HG03469 (cell line): ENCODE data around the gene PPP1R2C.

Experiments
- ATAC-seq: cut with Tn5 transposase; IDR thresholded peaks from one replicate; pipeline ENCODE4 v1.9.1; 2021; ENCODE audit warnings: mild to moderate bottlenecking, moderate library complexity, moderate number of reproducible peaks; ENCODE audit not compliant: unreplicated experiment

Gene PPP1R2C

DNA sequence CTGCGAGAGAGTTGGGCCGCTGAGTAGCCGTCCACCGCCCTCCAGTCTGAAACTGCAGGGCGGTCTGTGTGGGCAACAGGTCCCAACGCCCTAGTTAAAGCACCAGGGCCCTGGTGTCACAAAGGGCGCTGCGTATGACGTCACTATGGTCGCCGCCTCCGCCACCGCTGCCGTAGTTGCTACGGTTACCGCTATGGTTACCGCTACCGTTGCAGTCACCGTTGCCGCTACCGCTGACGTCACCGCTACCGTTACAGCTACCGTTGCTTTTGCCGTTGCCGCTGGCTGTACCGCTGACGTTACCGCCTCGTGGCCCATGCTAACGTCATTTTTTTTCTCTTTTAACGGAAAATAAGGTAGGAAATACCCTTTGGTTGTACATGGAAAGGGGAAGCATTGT lies at the start of gene PPP1R2C:
PPP1R2C (minus strand) TSS at position 68 of the 400 bp plus-strand sequence. CDS start 84 bp downstream, outside the sequence.
- no peak for ATAC-seq

DNA sequence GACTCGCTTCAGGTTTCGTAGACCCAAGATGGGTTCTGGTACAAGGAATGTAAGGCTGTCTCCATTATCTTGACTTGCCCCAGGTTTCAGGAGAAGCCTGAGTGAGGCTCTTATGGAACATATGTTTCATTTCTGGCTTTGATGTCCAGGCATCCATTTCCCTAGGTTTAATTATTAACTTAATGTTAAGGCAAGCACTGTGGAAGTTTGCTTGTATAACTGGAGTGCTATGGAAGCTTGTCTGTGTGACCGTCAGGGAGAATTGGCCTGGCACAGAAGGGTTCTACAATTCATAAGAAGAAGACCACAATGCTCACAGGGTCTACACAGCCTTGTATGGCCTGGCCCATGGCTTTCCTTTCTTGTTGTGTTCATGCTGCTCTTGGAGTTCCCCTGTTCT lies 47.2 kb upstream of the PPP1R2C start:
- ATAC-seq = no peak

- no peak for ATAC-seq
Measured at GRCh38 chrX:42824541-42824940, 46.6 kb upstream of the PPP1R2C start.

- ATAC-seq = no peak
Measured at GRCh38 chrX:42823443-42823842, 45.5 kb upstream of the PPP1R2C start.

DNA sequence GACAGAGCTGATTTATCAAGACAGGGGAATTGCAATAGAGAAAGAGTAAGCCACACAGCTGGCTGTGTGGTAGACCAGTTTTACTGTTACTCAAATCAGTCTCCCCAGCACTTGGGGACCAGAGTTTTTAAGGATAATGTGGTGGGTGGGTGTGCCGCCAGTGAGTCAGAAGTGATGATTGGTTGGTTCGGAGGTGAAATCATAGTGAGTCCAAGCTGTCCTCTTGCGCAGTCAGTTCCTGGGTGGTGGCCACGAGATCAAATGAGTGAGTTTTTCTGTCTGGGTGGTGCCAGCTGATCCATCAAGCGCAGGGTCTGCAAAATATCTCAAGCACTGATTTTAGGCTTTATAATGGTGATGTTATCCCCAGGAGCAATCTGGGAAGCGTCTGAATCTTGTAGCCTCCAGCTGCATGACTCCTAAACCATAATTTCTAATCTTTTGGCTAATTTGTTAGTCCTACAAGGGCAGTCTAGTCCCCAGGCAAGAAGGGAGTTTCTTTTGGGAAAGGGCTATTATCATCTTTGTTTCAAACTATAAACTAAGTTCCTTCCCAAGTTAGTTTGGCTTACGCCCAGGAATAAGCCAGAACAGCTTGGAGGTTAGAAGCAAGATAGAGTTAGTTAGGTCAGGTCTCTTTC lies 44.0 kb upstream of the PPP1R2C start:
- no peak for ATAC-seq

- ATAC-seq = no peak
Measured at GRCh38 chrX:42818151-42818921, 40.4 kb upstream of the PPP1R2C start.

- no peak for ATAC-seq
Measured at GRCh38 chrX:42809569-42809968, 31.6 kb upstream of the PPP1R2C start.

- no peak for ATAC-seq
Measured at GRCh38 chrX:42807393-42807792, 29.4 kb upstream of the PPP1R2C start.

DNA sequence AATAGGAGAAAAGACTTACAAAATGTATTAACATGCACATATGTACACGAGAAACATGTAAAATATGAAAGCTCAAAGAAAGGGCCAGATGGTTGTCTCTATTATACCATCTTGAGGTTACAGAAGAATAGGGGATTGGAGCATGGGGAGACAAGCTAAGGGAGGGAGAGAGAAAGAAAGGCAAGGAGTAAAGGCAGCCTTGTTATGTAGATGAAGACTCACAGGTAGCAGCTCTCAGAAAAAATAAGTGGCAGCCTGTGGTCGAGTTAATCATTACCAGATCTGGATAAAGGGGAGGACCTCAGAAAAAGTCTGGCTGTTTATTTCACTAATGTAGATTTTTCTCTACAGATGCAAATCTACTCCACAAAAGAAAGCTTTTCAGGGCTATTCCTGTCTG lies 26.6 kb upstream of the PPP1R2C start:
- ATAC-seq = no peak

- no peak for ATAC-seq
Measured at GRCh38 chrX:42803320-42803719, 25.4 kb upstream of the PPP1R2C start.

- no peak for ATAC-seq
Measured at GRCh38 chrX:42797651-42798269, 19.8 kb upstream of the PPP1R2C start.

DNA sequence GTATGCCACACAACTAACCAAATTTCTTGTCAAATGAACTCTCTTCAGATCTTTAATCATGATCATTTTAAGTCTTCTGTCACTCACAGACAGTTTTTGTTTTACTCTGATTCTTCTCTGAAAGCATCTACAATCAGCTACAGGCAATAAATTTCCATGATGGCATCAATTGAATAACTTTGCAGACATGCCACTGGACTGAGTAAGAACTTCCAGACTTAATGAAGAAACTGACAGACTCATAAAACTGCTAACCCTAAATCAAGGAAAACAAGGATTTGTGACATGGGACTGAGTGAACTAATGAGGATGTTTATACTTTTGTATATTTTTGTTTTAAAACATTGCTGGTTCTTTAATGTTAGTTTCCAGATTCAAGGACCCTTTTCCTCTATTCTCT lies 5.5 kb upstream of the PPP1R2C start:
- no peak for ATAC-seq

DNA sequence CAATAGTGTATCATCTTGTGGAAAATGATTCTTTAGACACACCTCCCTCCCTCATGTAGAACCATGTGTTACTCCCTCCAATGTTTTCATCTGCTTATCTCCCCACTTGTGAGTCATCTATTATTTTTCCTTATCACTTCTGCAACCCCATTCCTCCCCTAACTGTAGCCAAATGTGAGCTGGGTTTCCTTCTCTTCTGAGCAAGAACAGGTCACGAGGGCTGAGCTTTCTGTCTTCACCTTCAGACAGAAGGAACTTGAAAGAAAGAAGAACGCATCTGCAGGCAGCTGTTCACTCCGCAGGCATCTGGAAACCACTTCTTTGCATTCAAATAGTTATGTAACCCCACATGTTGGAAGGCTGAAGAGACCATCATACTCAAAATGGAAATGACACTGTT lies 1.8 kb downstream of the PPP1R2C start:
- no peak for ATAC-seq

GRCh38 chrX:42772874-42773273 lies 5.1 kb downstream of the PPP1R2C start:
- no peak for ATAC-seq

GRCh38 chrX:42771506-42772335 lies 6.2 kb downstream of the PPP1R2C start:
- no peak for ATAC-seq

DNA sequence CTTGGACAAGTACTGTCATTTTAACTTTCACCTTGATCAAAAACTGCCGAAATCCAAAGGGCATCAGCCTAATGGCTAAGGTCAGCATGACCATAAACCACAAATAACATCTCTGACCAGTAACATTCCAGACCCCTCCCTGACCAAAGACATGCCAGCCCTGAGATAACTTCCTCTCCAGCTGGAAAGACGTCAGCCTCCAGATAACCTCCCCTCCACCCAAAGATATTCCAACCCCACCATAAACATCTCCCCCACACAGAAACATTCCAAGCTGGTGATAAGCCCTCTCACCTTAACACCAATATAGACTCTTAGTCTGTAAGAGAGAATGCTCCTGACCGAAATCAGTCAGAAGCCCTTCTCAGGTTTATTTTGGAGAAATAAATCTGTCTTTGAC lies 7.4 kb downstream of the PPP1R2C start:
- ATAC-seq = no peak

- no peak for ATAC-seq
Measured at GRCh38 chrX:42759881-42760280, 18.1 kb downstream of the PPP1R2C start.

DNA sequence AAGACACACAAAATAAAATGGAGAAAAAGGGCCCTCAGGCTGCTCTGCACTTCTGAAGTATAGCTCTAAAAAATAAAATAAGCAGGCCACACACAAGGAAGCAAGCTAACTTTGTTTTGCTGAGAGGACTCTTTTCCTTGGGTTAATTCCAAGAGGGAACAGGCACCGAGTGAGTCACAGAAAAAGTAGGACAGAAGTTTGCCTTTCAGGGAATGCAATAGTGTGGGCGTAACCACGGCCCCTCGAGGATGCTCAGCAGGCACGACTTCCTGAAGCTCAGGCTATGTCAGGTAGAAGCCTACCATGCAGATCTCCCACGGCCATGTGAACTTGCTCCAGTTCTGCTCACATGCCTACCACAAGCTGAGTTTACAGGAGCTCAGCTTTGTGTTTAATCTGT lies 22.1 kb downstream of the PPP1R2C start:
- ATAC-seq = no peak

DNA sequence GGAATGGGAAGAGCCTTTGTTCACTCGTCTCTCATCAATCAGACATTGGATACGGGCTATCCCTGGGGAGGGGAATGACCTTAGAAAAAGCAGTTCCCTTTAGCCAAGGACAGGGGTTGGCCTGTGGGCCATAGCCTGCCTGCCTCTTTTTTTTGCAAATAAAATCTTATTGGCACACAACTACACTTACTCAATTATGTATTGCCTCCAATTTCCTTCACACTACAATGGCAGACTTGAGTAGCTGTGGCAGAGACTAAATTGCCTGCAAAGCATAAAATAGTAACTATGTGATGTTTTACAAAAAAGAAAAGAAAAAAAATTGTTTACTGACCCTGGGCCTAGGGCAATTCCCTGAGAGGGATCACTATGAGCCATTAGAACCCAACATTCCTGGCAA lies 23.4 kb downstream of the PPP1R2C start:
- no peak for ATAC-seq

DNA sequence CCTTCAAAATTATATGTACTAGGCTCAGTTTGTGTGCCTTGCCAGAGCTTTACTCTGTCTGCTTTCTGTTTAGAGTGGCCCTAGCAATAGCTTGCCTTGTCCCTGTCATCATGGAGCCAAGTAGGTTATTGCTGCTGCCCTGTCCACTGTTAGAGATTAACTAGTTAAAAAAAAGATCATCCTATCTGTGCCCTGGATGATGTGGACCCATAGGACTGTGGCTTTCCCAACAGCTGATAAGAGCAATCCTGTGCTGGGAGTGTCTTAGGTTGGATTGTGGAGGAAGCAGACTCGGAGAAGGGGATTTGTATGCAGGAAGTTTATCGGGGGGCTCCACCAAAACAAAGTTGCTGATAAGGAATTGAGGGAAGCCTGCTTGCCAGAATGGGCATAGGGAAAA lies 23.8 kb downstream of the PPP1R2C start:
- ATAC-seq = no peak

- ATAC-seq = no peak
Measured at GRCh38 chrX:42752730-42753129, 25.2 kb downstream of the PPP1R2C start.
